ENCODE measurements around the gene LRMDA.
A peak's percentile ranks its signal among the peaks of the same experiment; 100 is the strongest.

Gene LRMDA

GRCh38 chr10:76091926-76092325, 660.5 kb downstream of the LRMDA start:
- H3K36me3 Mint-ChIP-seq (ENCODE audit: low read depth), result peaks cover 5% of the 10 kb centered on the region

GRCh38 chr10:76106611-76107010, 675.2 kb downstream of the LRMDA start:
- peaks cover 20% of the 10 kb centered on the region for H3K9me3 Mint-ChIP-seq
- H3K4me1 Mint-ChIP-seq, result peaks cover 67% of the 10 kb centered on the region
- peaks cover 21% of the 10 kb centered on the region for H3K36me3 Mint-ChIP-seq (ENCODE audit: low read depth)
- no peak overlapping the region for H3K4me3 Mint-ChIP-seq
- H3K27ac Mint-ChIP-seq, result no peak overlapping the region
- TF ChIP-seq CTCF (IDR thresholded peaks at IDR 0.05), result no peak
- DNase-seq, result no peak
- peaks cover 2% of the 10 kb centered on the region for H3K27me3 Mint-ChIP-seq (ENCODE audit: low read depth, poor library complexity)

More at GRCh38 chr10:76091926-76092325, 660.5 kb downstream of the LRMDA start:
- DNase-seq, result no peak
- TF ChIP-seq CTCF (IDR thresholded peaks at IDR 0.05), result no peak
- Mint-ChIP-seq H3K4me1 (peaks cover 33% of the 10 kb centered on the region), H3K4me3 (no peak overlapping the region), H3K27ac (no peak overlapping the region), H3K27me3 (ENCODE audit: low read depth, poor library complexity) (peaks cover 3% of the 10 kb centered on the region), H3K9me3 (peaks cover 18% of the 10 kb centered on the region)

GRCh38 chr10:76108563-76109359, 677.3 kb downstream of the LRMDA start:
- Mint-ChIP-seq H3K4me1 (peaks cover 79% of the 10 kb centered on the region), H3K27me3 (ENCODE audit: low read depth, poor library complexity) (peaks cover 2% of the 10 kb centered on the region), H3K36me3 (ENCODE audit: low read depth) (peaks cover 13% of the 10 kb centered on the region), H3K27ac (no peak overlapping the region), H3K9me3 (peaks cover 6% of the 10 kb centered on the region), H3K4me3 (no peak overlapping the region)
- DNase-seq, result no peak
- TF ChIP-seq CTCF (IDR thresholded peaks at IDR 0.05), result no peak

GRCh38 chr10:76111404-76111803, 680.0 kb downstream of the LRMDA start:
- H3K36me3 Mint-ChIP-seq (ENCODE audit: low read depth), result peaks cover 13% of the 10 kb centered on the region
- no peaks in the 10 kb centered on the region for H3K27me3 Mint-ChIP-seq (ENCODE audit: low read depth, poor library complexity)
- H3K9me3 Mint-ChIP-seq, result peaks cover 6% of the 10 kb centered on the region
- no peak for TF ChIP-seq CTCF (IDR thresholded peaks at IDR 0.05)
- H3K4me3 Mint-ChIP-seq, result no peak overlapping the region
- DNase-seq, result no peak
- peaks cover 92% of the 10 kb centered on the region for H3K4me1 Mint-ChIP-seq
- H3K27ac Mint-ChIP-seq, result no peak overlapping the region

- H3K27ac Mint-ChIP-seq, result no peak overlapping the region
- peaks cover 6% of the 10 kb centered on the region for H3K9me3 Mint-ChIP-seq
- H3K36me3 Mint-ChIP-seq (ENCODE audit: low read depth), result peaks cover 13% of the 10 kb centered on the region
- no peak for TF ChIP-seq CTCF (IDR thresholded peaks at IDR 0.05)
- H3K4me1 Mint-ChIP-seq, result peaks cover 94% of the 10 kb centered on the region
- DNase-seq, result peak; percentile 17
- H3K4me3 Mint-ChIP-seq, result no peak overlapping the region
- H3K27me3 Mint-ChIP-seq (ENCODE audit: low read depth, poor library complexity), result no peaks in the 10 kb centered on the region
Measured at GRCh38 chr10:76111986-76112825, 680.8 kb downstream of the LRMDA start.

All from nephron progenitor cell (in vitro differentiated cells).